NCI-H460 (cell line): Measurements from ENCODE around the gene ZNF726. TPM values are rescaled to one million over a fixed set of nuclear protein-coding genes. Genes with fewer than 3 reads are reported as not detected.

ENCODE experiments used
- total RNA-seq: library from RNA; depleted of rRNA; stranded (reverse); fragments of >200 nt; shearing (Covaris generic); gene quantifications from 2 replicates; pipeline ENCODE4 v1.2.3, GENCODE V29; 2014; rRNA removed

Gene ZNF726
- total RNA-seq, 1 experiment from 2014 or later = 0.15 TPM

Other genes with a start within 250 kb of the ZNF726 start
- gene ZNF675, start 227.7 kb upstream of the ZNF726 start, total RNA-seq = 6.3 and 7.5 TPM in 2 replicates
- gene ZNF681, start 156.0 kb upstream of the ZNF726 start, total RNA-seq = 0.02 TPM in 1 of 2 replicates, not detected in the other
- 3.3 and 4.1 TPM in 2 replicates for gene ZNF254, start 172.3 kb downstream of the ZNF726 start, total RNA-seq